GM18861 (cell line): ENCODE data around the gene PERCC1.

Experiments used
- ATAC-seq: cut with Tn5 transposase; IDR thresholded peaks from one replicate; pipeline ENCODE4 v1.9.1; 2021; ENCODE audit not compliant: unreplicated experiment

Gene PERCC1

GRCh38 chr16:1430759-1431496 is at the start of gene PERCC1:
Gene PERCC1 (plus strand): TSS chr16:1431078. CDS start chr16:1432594, 1,516 bp downstream.
- ATAC-seq, result no peak

- no peak for ATAC-seq
Measured at GRCh38 chr16:1381612-1382406, 49.1 kb upstream of the PERCC1 start.

- no peak for ATAC-seq
Measured at GRCh38 chr16:1383556-1383955, 47.3 kb upstream of the PERCC1 start.

DNA sequence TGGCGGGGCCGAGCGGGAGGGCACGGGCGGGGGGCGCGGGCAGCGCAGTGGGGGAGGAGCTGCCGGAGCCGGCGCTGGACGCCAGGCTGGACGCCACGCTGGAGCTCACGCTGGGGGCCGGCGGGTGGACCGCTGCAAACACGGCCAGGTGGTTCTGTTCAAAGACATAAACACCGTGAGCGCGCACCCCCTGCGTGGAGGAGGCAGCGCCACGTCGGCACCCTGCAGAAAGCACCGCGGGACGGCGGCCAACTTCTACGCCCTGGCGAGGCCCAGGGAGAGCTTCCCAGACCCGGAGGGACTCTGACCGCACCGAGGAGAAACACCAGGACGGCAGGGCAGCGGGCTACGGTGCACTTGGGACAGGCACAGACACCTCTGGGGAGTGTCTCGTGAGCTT is 45.6 kb upstream of the PERCC1 start:
- ATAC-seq, result no peak

DNA sequence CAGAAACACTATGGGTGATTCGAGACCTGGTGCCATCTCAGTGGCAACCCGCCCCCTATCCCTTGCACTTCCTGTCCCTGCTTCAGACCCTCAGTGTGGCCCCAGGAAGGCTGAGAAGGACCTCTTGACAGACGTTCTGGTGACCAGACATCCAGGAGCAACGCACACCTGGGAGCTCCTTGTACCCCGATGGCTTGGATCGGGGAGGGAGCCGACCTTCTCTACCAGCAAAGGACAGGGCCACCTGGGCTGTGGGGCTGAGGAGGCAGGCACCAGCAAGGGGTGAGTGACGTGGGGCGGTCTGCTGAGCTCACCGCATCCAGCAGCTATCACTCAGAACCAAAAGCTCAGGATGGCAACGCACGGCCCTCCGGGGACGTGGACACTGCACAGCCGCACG is 43.5 kb upstream of the PERCC1 start:
- no peak for ATAC-seq

GRCh38 chr16:1389762-1390161 is 41.1 kb upstream of the PERCC1 start:
- ATAC-seq, result no peak

GRCh38 chr16:1390239-1390779 is 40.6 kb upstream of the PERCC1 start:
- no peak for ATAC-seq

DNA sequence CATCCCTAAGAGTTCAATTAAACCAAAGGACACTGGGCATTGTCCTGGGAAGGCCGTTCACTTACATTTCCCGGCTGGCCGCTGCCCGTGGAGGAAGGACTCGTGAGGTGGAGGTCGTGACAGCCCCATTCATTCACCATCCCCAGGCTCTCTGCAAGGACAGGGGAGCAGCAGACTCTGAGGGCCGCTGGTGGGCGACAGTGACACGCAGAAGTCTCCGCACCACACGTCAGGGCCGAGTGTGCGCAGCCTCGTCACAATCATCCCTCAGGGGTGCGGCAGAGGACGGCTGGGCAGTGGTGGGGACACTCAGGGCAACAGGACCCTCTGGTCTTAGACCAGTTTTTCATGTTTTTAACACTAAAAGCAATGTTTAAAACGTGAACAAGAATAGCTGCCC is 38.1 kb upstream of the PERCC1 start:
- no peak for ATAC-seq

GRCh38 chr16:1393613-1394176 is 37.2 kb upstream of the PERCC1 start:
- ATAC-seq, result no peak

DNA sequence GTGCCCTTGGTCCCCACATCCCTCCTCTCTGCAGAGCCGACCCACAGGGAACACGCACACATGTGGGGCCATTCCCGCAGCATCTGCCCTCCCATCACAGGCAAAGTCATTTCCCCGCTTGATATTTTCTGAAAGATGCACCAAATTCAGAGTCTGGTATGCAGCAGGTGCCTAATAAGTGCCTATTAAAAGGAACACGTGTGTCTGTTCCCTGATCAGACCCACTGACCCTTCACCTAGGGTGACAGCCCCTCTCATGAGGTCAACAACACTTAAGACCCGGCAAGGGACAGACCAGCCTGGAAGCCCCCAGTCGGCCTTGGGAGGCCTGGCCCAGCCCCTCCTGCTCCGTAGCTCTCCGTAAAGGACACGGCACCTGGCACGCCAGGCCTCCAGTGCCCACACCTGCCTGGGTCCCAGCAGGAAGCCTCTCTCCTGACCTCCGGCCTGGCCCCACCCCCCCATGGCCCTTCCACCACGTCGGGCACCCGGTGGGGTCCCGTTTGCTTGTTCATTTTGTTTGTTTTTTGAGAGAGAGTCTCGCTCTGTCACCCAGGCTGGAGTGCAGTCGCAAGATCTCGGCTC is 36.4 kb upstream of the PERCC1 start:
- no peak for ATAC-seq

GRCh38 chr16:1395444-1396031 is 35.3 kb upstream of the PERCC1 start:
- ATAC-seq, result no peak

DNA sequence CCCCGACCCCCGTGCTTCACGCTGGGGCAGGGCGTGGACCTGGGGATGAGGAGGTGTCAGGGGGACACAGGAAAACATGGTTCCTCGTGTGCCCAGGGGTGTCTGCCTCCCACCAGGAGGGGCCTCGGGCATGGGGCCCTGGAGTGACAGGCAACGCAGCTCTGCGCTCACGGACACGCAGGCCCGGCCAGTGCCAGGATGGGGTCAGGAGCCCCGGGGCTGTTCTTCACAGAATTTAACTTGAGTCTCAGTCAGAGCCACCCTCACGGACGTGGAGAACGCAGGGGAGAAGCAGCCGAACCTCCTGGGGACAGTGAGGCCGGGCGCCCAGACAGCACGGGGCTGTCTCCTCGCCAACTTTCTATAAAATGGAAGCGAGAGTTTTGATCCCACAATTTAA is 33.1 kb upstream of the PERCC1 start:
- ATAC-seq, result no peak

GRCh38 chr16:1398351-1398750 is 32.5 kb upstream of the PERCC1 start:
- no peak for ATAC-seq

DNA sequence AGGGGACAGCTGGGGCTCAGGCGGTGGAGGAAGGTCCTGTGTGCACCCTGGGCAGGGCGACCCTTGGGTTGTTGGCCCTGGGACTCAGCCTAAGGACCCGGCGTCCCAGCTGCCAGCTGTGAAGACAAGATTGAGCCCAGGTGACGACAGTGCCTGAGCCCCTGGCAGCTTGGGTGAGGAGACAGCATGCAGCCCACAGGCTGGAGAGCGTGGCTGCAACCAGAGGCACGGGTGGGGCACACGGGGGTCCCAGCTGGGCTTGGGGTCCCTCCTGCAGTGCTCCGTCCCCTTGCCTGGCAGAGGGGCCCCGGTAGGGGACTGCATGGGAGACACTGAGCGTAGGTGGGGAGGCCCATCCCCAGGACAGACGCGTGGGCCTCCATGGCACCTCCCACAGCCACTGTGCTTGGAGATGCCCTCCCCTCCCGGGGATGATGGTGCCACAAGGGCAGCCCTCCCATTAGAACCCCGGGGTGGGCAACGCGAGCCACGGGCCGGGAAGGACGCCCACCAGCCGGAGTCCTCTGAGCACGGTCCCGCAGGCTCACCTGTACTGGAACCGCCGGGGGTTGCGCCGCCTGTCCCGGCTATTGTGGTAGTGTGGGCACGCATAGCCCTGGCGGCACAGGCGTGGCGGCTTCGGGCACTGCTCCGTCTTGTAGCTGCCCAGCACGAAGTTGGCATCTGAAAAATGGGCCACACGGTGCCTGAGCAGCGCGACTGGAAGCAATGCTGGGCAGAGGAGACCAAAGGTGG is 31.9 kb upstream of the PERCC1 start:
- ATAC-seq, result no peak

DNA sequence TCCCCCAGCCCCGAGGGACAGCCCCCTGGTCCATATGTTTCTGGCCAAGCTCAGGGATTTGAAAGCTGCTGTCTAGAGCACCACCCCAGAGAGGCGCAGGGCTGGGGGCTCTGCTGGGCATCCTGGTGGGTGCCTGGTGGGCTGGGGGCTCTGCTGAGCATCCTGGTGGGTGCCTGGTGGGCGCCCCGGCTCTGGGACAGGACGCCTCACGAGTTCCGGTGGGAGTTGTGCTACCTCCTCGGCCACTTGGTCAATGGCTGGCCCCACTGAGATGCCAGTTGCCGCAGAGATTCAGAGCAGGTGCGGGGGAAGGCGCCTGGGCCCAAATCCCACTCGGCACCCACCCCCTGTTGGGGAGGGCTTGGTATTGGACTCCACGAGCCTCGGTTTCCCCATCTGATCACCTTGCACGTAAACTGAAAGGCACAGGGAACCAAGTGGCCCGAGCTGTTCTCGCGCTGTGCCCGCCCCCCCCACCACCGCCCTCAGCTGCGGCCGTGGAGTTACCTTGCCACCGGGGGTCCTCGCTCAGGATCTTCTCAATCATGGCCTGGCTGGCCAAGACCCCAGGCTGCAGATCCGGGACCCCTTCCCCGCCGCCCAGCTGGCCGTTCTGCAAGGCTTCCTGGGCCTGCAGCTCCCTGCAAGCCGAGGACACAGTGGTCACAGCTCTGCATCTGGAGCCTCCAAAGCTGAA is 29.7 kb upstream of the PERCC1 start:
- no peak for ATAC-seq

DNA sequence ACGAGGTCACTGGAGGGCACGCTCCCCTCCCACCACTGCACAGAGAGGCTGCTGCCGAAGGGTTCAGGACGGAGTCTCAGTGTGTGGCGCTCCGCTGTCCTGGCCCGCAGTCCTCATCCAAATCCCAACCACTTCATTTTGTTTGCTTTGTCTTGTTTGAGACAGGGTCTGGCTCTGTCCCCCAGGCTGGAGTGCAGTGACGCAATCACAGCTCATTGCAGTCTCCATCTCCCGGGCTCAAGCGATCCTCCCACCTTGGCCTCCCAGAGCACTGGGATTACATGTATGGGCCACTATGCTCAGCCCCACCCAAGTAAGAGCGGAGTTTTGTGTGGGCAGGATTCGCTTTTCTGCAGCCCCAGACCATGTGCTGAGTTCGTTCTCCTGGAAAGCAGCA is 29.1 kb upstream of the PERCC1 start:
- ATAC-seq, result no peak

- ATAC-seq, result no peak
Measured at GRCh38 chr16:1403036-1403435, 27.8 kb upstream of the PERCC1 start.

- no peak for ATAC-seq
Measured at GRCh38 chr16:1403733-1404132, 27.1 kb upstream of the PERCC1 start.

- no peak for ATAC-seq
Measured at GRCh38 chr16:1407753-1408152, 23.1 kb upstream of the PERCC1 start.
